DND-41 (cell line): ENCODE results near the gene PRDX5.

Experiments
- ATAC-seq: fragments of 200-7000 bp; cut with Tn5 transposase; 3 replicates; pipeline ENCODE4 v1.9.1; 2021; ENCODE audit warnings: low read depth; ENCODE audit not compliant: insufficient read depth
- DNase-seq: peaks from one replicate; pipeline ENCODE4 v3.0.0-alpha.2; 2020
- H2AFZ ChIP-seq: 2 replicates; pipeline ENCODE4 v1.6.0; 2012; ENCODE audit warnings: low read depth, low read length
- H3K27ac ChIP-seq: 2 replicates; pipeline ENCODE4 v1.5.1; 2012; ENCODE audit warnings: low read length, inconsistent platforms
- H3K27me3 ChIP-seq: fragments of 200-600 bp; sonication (generic); 2 replicates; pipeline ENCODE4 v1.6.0; 2012; ENCODE audit warnings: low read length, mild to moderate bottlenecking, inconsistent platforms; ENCODE audit not compliant: insufficient read depth, poor library complexity
- H3K36me3 ChIP-seq: 2 replicates; pipeline ENCODE4 v1.5.1; 2012; ENCODE audit warnings: low read length, inconsistent platforms; ENCODE audit not compliant: insufficient read depth
- H3K4me1 ChIP-seq: 2 replicates; pipeline ENCODE4 v1.5.1; 2012; ENCODE audit warnings: mild to moderate bottlenecking, low read length; ENCODE audit not compliant: insufficient read depth
- H3K4me2 ChIP-seq: 2 replicates; pipeline ENCODE4 v1.6.0; 2012; ENCODE audit warnings: mild to moderate bottlenecking, moderate library complexity, low read length, inconsistent platforms; ENCODE audit not compliant: insufficient read depth
- H3K4me3 ChIP-seq, 2 experiments: fragments of 200-600 bp in 1 of 2; shearing (Covaris generic) in 1 of 2; 2 replicates each; pipeline ENCODE4 v1.5.1; 2012 to 2016; ENCODE audit warnings: inconsistent platforms in 2 of 2, low read length in 2 of 2, mild to moderate bottlenecking in 2 of 2, low read depth in 1 of 2, moderate library complexity in 1 of 2
- H3K79me2 ChIP-seq: 2 replicates; pipeline ENCODE4 v1.6.0; 2012; ENCODE audit warnings: low read length, inconsistent platforms; ENCODE audit not compliant: insufficient read depth
- H3K9ac ChIP-seq: 2 replicates; pipeline ENCODE4 v1.6.0; 2012; ENCODE audit warnings: low read depth, mild to moderate bottlenecking, inconsistent platforms, low read length, moderate library complexity
- H3K9me3 ChIP-seq: 2 replicates; pipeline ENCODE4 v1.5.1; 2012; ENCODE audit warnings: low read length, moderate library complexity, mild to moderate bottlenecking, inconsistent platforms; ENCODE audit not compliant: insufficient read depth, severe bottlenecking
- H4K20me1 ChIP-seq: 2 replicates; pipeline ENCODE4 v1.6.0; 2012; ENCODE audit warnings: low read length; ENCODE audit not compliant: insufficient read depth
- CTCF ChIP-seq: IDR thresholded peaks from 2 replicates; pipeline ENCODE4 v1.5.1; 2012; ENCODE audit warnings: borderline replicate concordance, low read length, moderate library complexity, mild to moderate bottlenecking; ENCODE audit not compliant: poor library complexity, severe bottlenecking; ENCODE audit errors: extremely low read depth
- EZH2 ChIP-seq: IDR thresholded peaks from 3 replicates; pipeline ENCODE4 v1.6.1; 2012; ENCODE audit warnings: borderline replicate concordance, low read depth, mild to moderate bottlenecking, moderate library complexity, low read length, inconsistent platforms; ENCODE audit not compliant: severe bottlenecking

The PRDX5 gene

GRCh38 chr11:64317961-64318765 lies at the start of gene PRDX5:
Gene PRDX5 (plus strand): TSS chr11:64318121. CDS start chr11:64318216, 95 bp downstream.
- peak; percentile 97 for DNase-seq
- H3K9me3 ChIP-seq: no peaks in the 10 kb centered on the region
- TF ChIP-seq CTCF: peak; percentile 60
- no peak for TF ChIP-seq EZH2
- peaks cover 45% of the 10 kb centered on the region for H3K36me3 ChIP-seq
- peaks cover 15% of the 10 kb centered on the region for H4K20me1 ChIP-seq
- H3K27me3 ChIP-seq: no peaks in the 10 kb centered on the region
- peak within 1 kb of the TSS; percentile 66 for H3K4me2 ChIP-seq
- H3K79me2 ChIP-seq: peaks cover 44% of the 10 kb centered on the region
- peak; percentile 81 for ATAC-seq
- peak within 1 kb of the TSS; percentile 91 for H3K27ac ChIP-seq
- peaks cover 41% of the 10 kb centered on the region for H3K4me1 ChIP-seq
- peak within 1 kb of the TSS; percentile 87 for H3K9ac ChIP-seq
- H2AFZ ChIP-seq: peak within 1 kb of the TSS; percentile 91
- H3K4me3 ChIP-seq: peak within 1 kb of the TSS; percentile 52 to 71

GRCh38 chr11:64268893-64269539 lies 48.9 kb upstream of the PRDX5 start:
- peak overlapping the region; percentile 90 for H3K27ac ChIP-seq
- peak; percentile 4 for ATAC-seq
- peaks cover 38% of the 10 kb centered on the region for H3K4me1 ChIP-seq
- H3K36me3 ChIP-seq: peaks cover 13% of the 10 kb centered on the region; the same call in 1 of the 2 replicates
- DNase-seq: peak; percentile 53
- TF ChIP-seq CTCF (no peak), EZH2 (no peak)
- peak overlapping the region; percentile 95 for H3K9ac ChIP-seq
- H3K4me2 ChIP-seq: peak overlapping the region; percentile 99
- H3K27me3 ChIP-seq: no peaks in the 10 kb centered on the region
- peaks cover 28% of the 10 kb centered on the region for H3K79me2 ChIP-seq
- no peaks in the 10 kb centered on the region for H4K20me1 ChIP-seq
- peak overlapping the region; percentile 79 to 90 for H3K4me3 ChIP-seq
- H3K9me3 ChIP-seq: no peaks in the 10 kb centered on the region
- H2AFZ ChIP-seq: peak overlapping the region; percentile 71

GRCh38 chr11:64269540-64270220 lies 48.2 kb upstream of the PRDX5 start:
- Histone ChIP-seq H3K79me2 (peaks cover 28% of the 10 kb centered on the region), H3K9ac (peak overlapping the region; percentile 95), H3K27ac (peak overlapping the region; percentile 96), H3K36me3 (peaks cover 13% of the 10 kb centered on the region; the same call in 1 of the 2 replicates), H3K4me2 (peak overlapping the region; percentile 99), H4K20me1 (no peaks in the 10 kb centered on the region), H3K27me3 (no peaks in the 10 kb centered on the region), H3K4me3 (peak overlapping the region; percentile 79 to 90), H3K4me1 (peaks cover 38% of the 10 kb centered on the region), H3K9me3 (no peaks in the 10 kb centered on the region), H2AFZ (peak overlapping the region; percentile 81)
- ATAC-seq (peak; percentile 82), DNase-seq (peak; percentile 99)
- TF ChIP-seq CTCF: peak; percentile 44
- TF ChIP-seq EZH2: no peak
